Tibial nerve (tissue), 4 donors: ENCODE measurements around the gene BTBD8. TPM values are rescaled to one million over a fixed set of nuclear protein-coding genes. Genes with fewer than 3 reads are reported as not detected.

Experiments
- DNase-seq, 2 donors: peaks; one replicate each; pipeline ENCODE4 v3.0.0-alpha.2; 2019; ENCODE audit warnings: low spot score in 2 of 2
- H3K27ac ChIP-seq, 4 donors: fragments of 200-600 bp; sonication (generic) in 3 of 4; one replicate each; pipeline ENCODE4 v1.5.1; 2017 to 2019; ENCODE audit warnings: mild to moderate bottlenecking in 1 of 4
- H3K27me3 ChIP-seq, 2 donors: fragments of 200-600 bp; sonication (generic) in 1 of 2; one replicate each; pipeline versions ENCODE4 v1.5.1 to v1.6.0; 2017 to 2019
- H3K36me3 ChIP-seq, 3 donors: fragments of 200-600 bp; sonication (generic); one replicate each; pipeline ENCODE4 v1.5.1; 2018 to 2019
- H3K4me1 ChIP-seq, 4 donors: fragments of 200-600 bp; sonication (generic) in 3 of 4; one replicate each; pipeline ENCODE4 v1.5.1; 2017 to 2019
- H3K4me3 ChIP-seq, 4 donors: fragments of 200-600 bp; sonication (generic) in 3 of 4; one replicate each; pipeline ENCODE4 v1.5.1; 2017 to 2019; ENCODE audit warnings: mild to moderate bottlenecking in 1 of 4, moderate library complexity in 1 of 4
- H3K9me3 ChIP-seq, 4 donors: fragments of 200-600 bp; sonication (generic) in 3 of 4; one replicate each; pipeline ENCODE4 v1.5.1; 2017 to 2019
- CTCF ChIP-seq, 5 experiments: fragments of 200-600 bp in 3 of 5; fragments of 450-650 bp in 2 of 5; sonication (generic) in 3 of 5; IDR thresholded peaks; one replicate each; pipeline ENCODE4 v1.5.1; 2016 to 2019; ENCODE audit warnings: antibody characterized with exemption in 5 of 5, mild to moderate bottlenecking in 3 of 5, moderate library complexity in 2 of 5
- EP300 ChIP-seq, 2 donors: sonication (generic); formaldehyde crosslinking; IDR thresholded peaks; one replicate each; pipeline ENCODE4 v1.6.1; 2017; ENCODE audit warnings: antibody characterized with exemption in 2 of 2, mild to moderate bottlenecking in 1 of 2
- POLR2A ChIP-seq, 2 donors: fragments of 450-650 bp; IDR thresholded peaks; one replicate each; pipeline ENCODE4 v1.6.1; 2017; ENCODE audit warnings: antibody characterized with exemption in 2 of 2, mild to moderate bottlenecking in 2 of 2, moderate library complexity in 2 of 2
- WGBS, 2 donors: methylation state at CpG; one replicate each; pipeline ENCODE4 v1.1.5; 2018; 5-methylcytosine and 5-hydroxymethylcytosine counted together
- total RNA-seq, 4 donors: library from RNA; depleted of rRNA; stranded (reverse); fragments of >200 nt; gene quantifications; one replicate each; pipeline ENCODE4 v1.1.0, GENCODE V29; 2016

Gene BTBD8
- total RNA-seq, 4 donors from 2014 or later = 7.8 to 19.0 (median 14.4) TPM

- DNase-seq = no peak
- no peak overlapping the region for H3K4me3 ChIP-seq
- no peak for TF ChIP-seq POLR2A (IDR thresholded peaks at IDR 0.05)
- TF ChIP-seq EP300 (IDR thresholded peaks at IDR 0.05) = no peak
- TF ChIP-seq CTCF (IDR thresholded peaks at IDR 0.05) = no peak
- peaks cover 0 to 16% (median 0%) of the 10 kb centered on the region in 3 donors for H3K36me3 ChIP-seq
- no peaks in the 10 kb centered on the region for H3K27me3 ChIP-seq
- no peaks in the 10 kb centered on the region for H3K4me1 ChIP-seq
- H3K27ac ChIP-seq = no peak overlapping the region
- no peaks in the 10 kb centered on the region for H3K9me3 ChIP-seq
Observed at GRCh38 chr1:92096317-92096716, 16.2 kb downstream of the BTBD8 start.

DNA sequence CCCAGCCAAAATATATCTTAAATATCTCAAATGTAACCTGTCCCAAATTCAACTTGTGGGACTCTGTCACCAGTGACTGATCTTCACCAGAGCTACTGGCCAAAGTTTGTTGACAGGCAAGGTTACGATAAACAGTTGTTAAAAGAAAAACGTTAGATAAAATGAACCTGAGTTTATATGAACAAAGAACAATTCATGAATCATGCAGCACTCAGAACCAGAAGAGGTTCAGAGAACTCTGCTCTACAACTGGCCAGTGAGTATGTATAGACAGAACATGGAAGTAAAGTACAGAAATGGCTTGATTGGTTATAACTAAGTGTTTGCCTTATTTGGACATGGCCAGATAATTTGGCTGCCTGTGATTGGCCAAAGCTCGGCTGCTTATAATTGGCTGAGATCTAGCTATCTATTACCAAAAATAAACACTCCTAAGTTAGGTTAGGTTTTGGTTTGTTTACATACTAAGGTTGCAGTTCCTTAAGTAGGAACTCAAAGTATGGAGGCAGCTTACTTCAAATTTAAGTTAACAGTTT is 25.5 kb downstream of the BTBD8 start:
- 88 to 93% methylated on average over 3 of the region's 3 CpGs for WGBS, 2 donors
- no peak overlapping the region for H3K27ac ChIP-seq
- H3K9me3 ChIP-seq = no peaks in the 10 kb centered on the region
- no peaks in the 10 kb centered on the region for H3K4me1 ChIP-seq
- no peak for DNase-seq
- H3K4me3 ChIP-seq = no peak overlapping the region
- H3K27me3 ChIP-seq = no peaks in the 10 kb centered on the region
- TF ChIP-seq EP300 (IDR thresholded peaks at IDR 0.05) = no peak
- TF ChIP-seq CTCF (IDR thresholded peaks at IDR 0.05) = no peak
- TF ChIP-seq POLR2A (IDR thresholded peaks at IDR 0.05) = no peak
- H3K36me3 ChIP-seq = peaks cover 0 to 60% (median 0%) of the 10 kb centered on the region in 3 donors

DNA sequence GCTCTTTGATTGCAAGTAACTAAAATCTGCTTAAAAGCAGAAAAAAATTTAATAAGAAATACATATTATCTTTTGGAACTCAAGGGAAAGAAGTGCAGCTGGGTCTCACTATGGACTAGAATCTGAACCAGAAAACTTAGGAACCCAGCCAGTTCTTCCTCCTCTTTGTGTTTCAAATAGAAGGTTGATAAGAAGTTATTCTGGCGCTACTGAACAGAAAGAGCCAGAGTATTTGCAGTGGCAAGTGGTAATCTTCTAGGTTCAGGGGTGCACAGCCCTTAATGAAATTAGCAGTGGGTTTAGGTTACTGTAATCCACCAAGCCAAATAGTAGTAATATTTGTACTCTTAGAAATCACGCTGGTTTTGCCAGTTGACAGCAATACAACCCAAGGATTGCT is 28.5 kb downstream of the BTBD8 start:
- Histone ChIP-seq H3K36me3 (peaks cover 0 to 40% (median 0%) of the 10 kb centered on the region in 3 donors), H3K27me3 (no peaks in the 10 kb centered on the region), H3K4me3 (no peak overlapping the region), H3K27ac (no peak overlapping the region), H3K4me1 (no peaks in the 10 kb centered on the region), H3K9me3 (no peaks in the 10 kb centered on the region)
- 93 to 97% methylated on average over 2 of the region's 2 CpGs for WGBS, 2 donors
- TF ChIP-seq POLR2A (IDR thresholded peaks at IDR 0.05) (no peak), EP300 (IDR thresholded peaks at IDR 0.05) (no peak), CTCF (IDR thresholded peaks at IDR 0.05) (no peak)
- no peak for DNase-seq

- Histone ChIP-seq H3K4me1 (no peaks in the 10 kb centered on the region), H3K36me3 (peaks cover 0 to 12% (median 0%) of the 10 kb centered on the region in 3 donors), H3K27ac (no peak overlapping the region), H3K4me3 (no peak overlapping the region), H3K27me3 (no peaks in the 10 kb centered on the region), H3K9me3 (no peaks in the 10 kb centered on the region)
- TF ChIP-seq CTCF (IDR thresholded peaks at IDR 0.05) (no peak), EP300 (IDR thresholded peaks at IDR 0.05) (no peak), POLR2A (IDR thresholded peaks at IDR 0.05) (no peak)
- 44 to 47% methylated on average over 2 of the region's 2 CpGs for whole genome bisulfite sequencing, 2 donors
- no peak for DNase-seq
Observed at GRCh38 chr1:92117526-92117925, 37.4 kb downstream of the BTBD8 start.

- Histone ChIP-seq H3K4me1 (no peaks in the 10 kb centered on the region), H3K27me3 (no peaks in the 10 kb centered on the region), H3K4me3 (no peak overlapping the region), H3K9me3 (no peaks in the 10 kb centered on the region), H3K36me3 (peaks cover 0 to 12% (median 0%) of the 10 kb centered on the region in 3 donors), H3K27ac (no peak overlapping the region)
- DNase-seq = no peak
- TF ChIP-seq EP300 (IDR thresholded peaks at IDR 0.05) (no peak), POLR2A (IDR thresholded peaks at IDR 0.05) (no peak), CTCF (IDR thresholded peaks at IDR 0.05) (no peak)
- WGBS, 2 donors = 86 to 88% methylated on average over 3 of the region's 3 CpGs
Observed at GRCh38 chr1:92118826-92119225, 38.7 kb downstream of the BTBD8 start.
